ENCODE data around the gene ACTN1. TPM values are rescaled to one million over a fixed set of nuclear protein-coding genes. Genes with fewer than 3 reads are reported as not detected.

The ACTN1 gene
- total RNA-seq, 1 experiment from 2014 or later, result 148 TPM

- Histone ChIP-seq H3K4me3 (ENCODE audit: low read depth, low read length, poor library complexity, severe bottlenecking) (no peak overlapping the region), H3K27me3 (replicated peaks; ENCODE audit: insufficient read depth, low read depth, low read length, poor library complexity) (no peaks in the 10 kb centered on the region), H3K9me3 (ENCODE audit: low read depth, low read length, poor library complexity, severe bottlenecking) (no peaks in the 10 kb centered on the region), H3K4me1 (ENCODE audit: insufficient read depth, low read length, poor library complexity, severe bottlenecking) (no peaks in the 10 kb centered on the region), H3K36me3 (ENCODE audit: insufficient read depth, low read length, poor library complexity, severe bottlenecking) (peaks cover 51% of the 10 kb centered on the region), H3K27ac (ENCODE audit: low read depth, low read length, poor library complexity, severe bottlenecking) (no peak overlapping the region)
- no TSS peak for BruUV-seq (replicated peaks)
- CTCF ChIA-PET, result no interaction called here
- TF ChIP-seq CTCF (conservative IDR thresholded peaks at IDR 0.05; ENCODE audit: low read depth, low read length), result no peak
- no peak for TF ChIP-seq EZH2 (IDR thresholded peaks at IDR 0.05; ENCODE audit: borderline replicate concordance, low read depth, low read length, poor library complexity, severe bottlenecking)
- intact Hi-C loops (cut with micrococcal nuclease; ENCODE audit: unreplicated experiment), result no loop called here
- no peak for DNase-seq (ENCODE audit: low spot score)
- POLR2A ChIA-PET (ENCODE audit: low non-redundant PET), result no interaction called here
These were observed 93.6 kb downstream of the ACTN1 start for GRCh38 chr14:68885226-68886108.

DNA sequence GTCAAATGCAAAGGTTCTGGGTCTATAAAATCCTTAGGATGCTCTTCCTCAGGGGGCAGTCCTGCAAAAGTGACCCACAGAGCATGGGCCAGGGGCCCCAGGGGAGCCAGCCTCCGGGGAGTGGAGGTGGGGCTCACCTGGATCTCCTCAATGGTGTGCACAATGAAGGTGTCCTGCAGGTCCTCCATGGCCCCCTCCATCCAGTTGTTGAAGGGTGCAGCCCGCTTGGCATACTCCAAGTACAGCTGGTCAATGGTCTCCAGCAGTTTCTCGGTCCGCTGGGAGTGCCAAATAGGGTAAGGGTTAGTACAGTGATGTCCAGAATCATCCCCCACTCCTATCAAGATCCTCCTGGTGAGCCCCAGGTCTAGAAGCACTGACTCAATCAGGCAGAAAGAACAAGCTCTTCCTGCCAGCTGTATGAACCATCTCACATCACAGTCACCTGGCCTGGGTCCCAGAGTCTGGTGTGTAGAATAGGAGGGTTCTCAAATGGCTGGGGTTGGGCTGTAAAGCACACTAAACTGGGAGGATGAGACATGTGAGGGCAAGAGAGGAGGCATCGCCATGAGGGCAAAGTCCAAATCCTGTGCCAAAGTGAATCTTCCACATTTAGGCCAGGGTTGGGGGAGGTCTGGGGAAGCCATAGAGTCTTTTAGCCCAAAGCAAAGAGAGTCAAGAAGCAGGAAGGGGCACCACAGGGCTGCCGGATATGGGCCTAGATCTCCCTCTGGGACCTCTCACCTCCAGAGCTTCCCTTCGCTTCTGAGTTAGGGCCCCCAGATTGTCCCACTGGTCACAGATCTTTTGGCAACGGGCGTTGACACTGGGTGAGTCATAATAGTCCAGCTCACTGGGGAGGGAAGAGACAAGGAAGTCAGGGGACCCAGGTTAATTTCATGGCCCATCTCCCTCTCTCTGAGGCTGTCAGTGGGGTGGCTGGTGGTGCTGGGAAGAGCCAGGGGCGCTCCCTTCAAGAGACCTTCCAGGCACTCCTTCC, 94.8 kb downstream of the ACTN1 start:
- intact Hi-C loops (cut with micrococcal nuclease; ENCODE audit: unreplicated experiment), result no loop called here
- no peak for DNase-seq (ENCODE audit: low spot score)
- Histone ChIP-seq H3K4me1 (ENCODE audit: insufficient read depth, low read length, poor library complexity, severe bottlenecking) (no peaks in the 10 kb centered on the region), H3K27me3 (replicated peaks; ENCODE audit: insufficient read depth, low read depth, low read length, poor library complexity) (no peaks in the 10 kb centered on the region), H3K9me3 (ENCODE audit: low read depth, low read length, poor library complexity, severe bottlenecking) (no peaks in the 10 kb centered on the region), H3K27ac (ENCODE audit: low read depth, low read length, poor library complexity, severe bottlenecking) (no peak overlapping the region), H3K36me3 (ENCODE audit: insufficient read depth, low read length, poor library complexity, severe bottlenecking) (peaks cover 44% of the 10 kb centered on the region), H3K4me3 (ENCODE audit: low read depth, low read length, poor library complexity, severe bottlenecking) (no peak overlapping the region)
- TF ChIP-seq CTCF (conservative IDR thresholded peaks at IDR 0.05; ENCODE audit: low read depth, low read length) (no peak), EZH2 (IDR thresholded peaks at IDR 0.05; ENCODE audit: borderline replicate concordance, low read depth, low read length, poor library complexity, severe bottlenecking) (no peak)
- POLR2A ChIA-PET (ENCODE audit: low non-redundant PET), result no interaction called here
- no TSS peak for BruUV-seq (replicated peaks)
- CTCF ChIA-PET, result no interaction called here

GRCh38 chr14:68882235-68882634, 96.9 kb downstream of the ACTN1 start:
- no peak overlapping the region for H3K27ac ChIP-seq (ENCODE audit: low read depth, low read length, poor library complexity, severe bottlenecking)
- H3K36me3 ChIP-seq (ENCODE audit: insufficient read depth, low read length, poor library complexity, severe bottlenecking), result peaks cover 52% of the 10 kb centered on the region
- no peaks in the 10 kb centered on the region for H3K9me3 ChIP-seq (ENCODE audit: low read depth, low read length, poor library complexity, severe bottlenecking)
- H3K4me1 ChIP-seq (ENCODE audit: insufficient read depth, low read length, poor library complexity, severe bottlenecking), result no peaks in the 10 kb centered on the region
- no peak overlapping the region for H3K4me3 ChIP-seq (ENCODE audit: low read depth, low read length, poor library complexity, severe bottlenecking)
- H3K27me3 ChIP-seq (replicated peaks; ENCODE audit: insufficient read depth, low read depth, low read length, poor library complexity), result no peaks in the 10 kb centered on the region
- TF ChIP-seq EZH2 (IDR thresholded peaks at IDR 0.05; ENCODE audit: borderline replicate concordance, low read depth, low read length, poor library complexity, severe bottlenecking) (no peak), CTCF (conservative IDR thresholded peaks at IDR 0.05; ENCODE audit: low read depth, low read length) (no peak)
- no peak for DNase-seq (ENCODE audit: low spot score)
- ChIA-PET CTCF (no interaction called here), POLR2A (ENCODE audit: low non-redundant PET) (no interaction called here)
- intact Hi-C loops (cut with micrococcal nuclease; ENCODE audit: unreplicated experiment), result no loop called here
- no TSS peak for BruUV-seq (replicated peaks)
